Breast epithelium (tissue), 4 donors: ENCODE data around the gene PTPRG. TPM values are rescaled to one million over a fixed set of nuclear protein-coding genes. Genes with fewer than 3 reads are reported as not detected.

Experiments
- DNase-seq, 2 donors: peaks; one replicate each; pipeline ENCODE4 v3.0.0-alpha.2; 2019; ENCODE audit warnings: low spot score in 2 of 2
- H3K27ac ChIP-seq, 2 donors: fragments of 200-600 bp; sonication (generic) in 1 of 2; one replicate each; pipeline ENCODE4 v1.5.1; 2016 to 2019; ENCODE audit warnings: mild to moderate bottlenecking in 1 of 2
- H3K27me3 ChIP-seq, 2 donors: fragments of 200-600 bp; sonication (generic) in 1 of 2; one replicate each; pipeline versions ENCODE4 v1.5.1 to v1.6.0; 2017 to 2019; ENCODE audit warnings: control low read depth in 1 of 2, mild to moderate bottlenecking in 1 of 2
- H3K36me3 ChIP-seq: fragments of 200-600 bp; one replicate; pipeline ENCODE4 v1.5.1; 2019
- H3K4me1 ChIP-seq, 2 donors: fragments of 200-600 bp; sonication (generic); one replicate each; pipeline ENCODE4 v1.5.1; 2016 to 2019; ENCODE audit warnings: control low read depth in 1 of 2
- H3K4me3 ChIP-seq, 3 donors: fragments of 200-600 bp; sonication (generic); 1 replicate in 2 of 3; 2 replicates in 1 of 3; pipeline ENCODE4 v1.5.1; 2016 to 2019; ENCODE audit warnings: mild to moderate bottlenecking in 3 of 3, moderate library complexity in 2 of 3
- H3K9me3 ChIP-seq, 2 donors: fragments of 200-600 bp; sonication (generic) in 1 of 2; one replicate each; pipeline ENCODE4 v1.5.1; 2016 to 2019; ENCODE audit warnings: control low read depth in 1 of 2
- POLR2A ChIP-seq: fragments of 450-650 bp; IDR thresholded peaks from one replicate; pipeline ENCODE4 v1.6.1; 2016; ENCODE audit warnings: antibody characterized with exemption, mild to moderate bottlenecking, moderate library complexity
- POLR2AphosphoS5 ChIP-seq, 3 donors: sonication (generic); formaldehyde crosslinking; IDR thresholded peaks; one replicate each; pipeline ENCODE4 v1.6.1; 2017; ENCODE audit warnings: antibody characterized with exemption in 3 of 3
- intact Hi-C: fragments of 100-400 bp; cut with DNase I; formaldehyde crosslinking; loops from one replicate; pipeline ENCODE4 v1.15.1; 2023; ENCODE audit warnings: low total_unique reads
- total RNA-seq, 3 donors: library from RNA; depleted of rRNA; stranded (reverse); fragments of >200 nt; gene quantifications; one replicate each; pipeline ENCODE4 v1.1.0, GENCODE V29; 2016
- TF ChIP-seq, protein P1 (sequence below), 3 donors: fragments of 450-650 bp; IDR thresholded peaks; one replicate each; pipeline ENCODE4 v1.5.1; 2016 to 2017; ENCODE audit warnings: antibody characterized with exemption in 3 of 3, mild to moderate bottlenecking in 3 of 3, moderate library complexity in 3 of 3

PTPRG gene
- total RNA-seq, 3 donors from 2014 or later = 42.3 to 179 (median 61.6) TPM

DNA sequence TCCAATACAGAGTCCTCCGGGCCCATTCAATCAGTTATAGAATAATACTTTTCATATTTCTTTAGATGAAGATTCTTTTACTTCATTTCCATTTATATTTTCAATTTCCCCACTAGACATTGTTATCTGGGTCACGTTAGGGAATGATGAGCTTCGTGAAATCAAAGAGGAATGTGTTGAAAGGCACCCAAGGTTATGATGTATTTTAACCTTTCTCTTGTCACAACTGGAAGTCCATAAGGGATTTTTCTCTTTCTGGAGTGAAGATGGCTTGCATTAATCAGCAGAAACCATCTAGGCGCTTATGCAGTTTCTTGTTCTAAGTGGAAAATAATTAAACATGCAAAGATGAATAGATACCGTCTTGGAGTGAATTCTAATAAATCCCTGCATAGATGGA, 631.5 kb downstream of the PTPRG start:
- no peak overlapping the region for H3K27ac ChIP-seq
- no peaks in the 10 kb centered on the region for H3K9me3 ChIP-seq
- no peak for DNase-seq
- no peak overlapping the region for H3K4me3 ChIP-seq
- H3K36me3 ChIP-seq = no peaks in the 10 kb centered on the region
- intact Hi-C loops = no loop called here
- TF ChIP-seq, protein P1, sequence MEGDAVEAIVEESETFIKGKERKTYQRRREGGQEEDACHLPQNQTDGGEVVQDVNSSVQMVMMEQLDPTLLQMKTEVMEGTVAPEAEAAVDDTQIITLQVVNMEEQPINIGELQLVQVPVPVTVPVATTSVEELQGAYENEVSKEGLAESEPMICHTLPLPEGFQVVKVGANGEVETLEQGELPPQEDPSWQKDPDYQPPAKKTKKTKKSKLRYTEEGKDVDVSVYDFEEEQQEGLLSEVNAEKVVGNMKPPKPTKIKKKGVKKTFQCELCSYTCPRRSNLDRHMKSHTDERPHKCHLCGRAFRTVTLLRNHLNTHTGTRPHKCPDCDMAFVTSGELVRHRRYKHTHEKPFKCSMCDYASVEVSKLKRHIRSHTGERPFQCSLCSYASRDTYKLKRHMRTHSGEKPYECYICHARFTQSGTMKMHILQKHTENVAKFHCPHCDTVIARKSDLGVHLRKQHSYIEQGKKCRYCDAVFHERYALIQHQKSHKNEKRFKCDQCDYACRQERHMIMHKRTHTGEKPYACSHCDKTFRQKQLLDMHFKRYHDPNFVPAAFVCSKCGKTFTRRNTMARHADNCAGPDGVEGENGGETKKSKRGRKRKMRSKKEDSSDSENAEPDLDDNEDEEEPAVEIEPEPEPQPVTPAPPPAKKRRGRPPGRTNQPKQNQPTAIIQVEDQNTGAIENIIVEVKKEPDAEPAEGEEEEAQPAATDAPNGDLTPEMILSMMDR (IDR thresholded peaks at IDR 0.05) = no peak
- TF ChIP-seq POLR2A (no peak), POLR2AphosphoS5 (IDR thresholded peaks at IDR 0.05) (no peak)
- H3K4me1 ChIP-seq = no peaks in the 10 kb centered on the region
- no peaks in the 10 kb centered on the region for H3K27me3 ChIP-seq

DNA sequence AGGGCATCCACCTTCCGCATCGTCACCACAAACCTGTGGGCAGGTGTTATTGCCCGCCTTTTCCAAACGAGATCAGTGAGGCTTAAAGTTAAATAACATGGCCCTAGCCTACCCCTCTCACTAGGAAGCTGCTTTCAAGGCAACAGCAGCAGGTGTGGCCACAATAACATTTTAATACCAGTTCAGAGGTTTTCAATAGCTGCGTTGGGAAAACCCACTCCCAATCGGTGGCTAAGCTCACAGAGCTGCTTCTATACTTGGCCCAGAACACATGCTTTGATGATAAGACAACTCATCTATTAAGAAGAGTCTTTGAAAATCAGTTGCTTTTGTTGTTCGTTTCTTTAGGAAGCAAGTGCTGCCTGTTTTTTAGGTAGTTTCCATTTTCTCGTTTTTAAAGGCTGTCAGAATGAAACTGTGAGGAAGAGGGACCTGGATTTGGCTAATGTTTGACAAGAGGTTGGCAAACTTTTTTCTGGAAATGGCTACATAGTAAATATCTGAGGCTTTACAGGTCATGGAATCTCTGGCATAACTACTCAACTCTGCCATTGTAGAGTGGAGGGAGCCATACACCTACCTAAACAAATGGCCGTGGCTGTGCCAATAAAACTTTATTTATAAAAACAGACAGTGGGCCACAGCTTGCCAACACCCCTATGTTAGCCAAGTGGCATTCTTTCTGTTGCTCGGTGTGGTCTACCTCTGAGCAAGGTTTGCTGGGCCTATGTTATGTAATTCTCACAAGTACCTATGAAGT, 632.4 kb downstream of the PTPRG start:
- Histone ChIP-seq H3K9me3 (no peaks in the 10 kb centered on the region), H3K27ac (no peak overlapping the region), H3K36me3 (no peaks in the 10 kb centered on the region), H3K4me3 (no peak overlapping the region), H3K4me1 (no peaks in the 10 kb centered on the region), H3K27me3 (no peaks in the 10 kb centered on the region)
- TF ChIP-seq, protein P1 (IDR thresholded peaks at IDR 0.05) = no peak
- no peak for TF ChIP-seq POLR2A
- no peak for TF ChIP-seq POLR2AphosphoS5 (IDR thresholded peaks at IDR 0.05)
- DNase-seq = no peak
- intact Hi-C loops = no loop called here

DNA sequence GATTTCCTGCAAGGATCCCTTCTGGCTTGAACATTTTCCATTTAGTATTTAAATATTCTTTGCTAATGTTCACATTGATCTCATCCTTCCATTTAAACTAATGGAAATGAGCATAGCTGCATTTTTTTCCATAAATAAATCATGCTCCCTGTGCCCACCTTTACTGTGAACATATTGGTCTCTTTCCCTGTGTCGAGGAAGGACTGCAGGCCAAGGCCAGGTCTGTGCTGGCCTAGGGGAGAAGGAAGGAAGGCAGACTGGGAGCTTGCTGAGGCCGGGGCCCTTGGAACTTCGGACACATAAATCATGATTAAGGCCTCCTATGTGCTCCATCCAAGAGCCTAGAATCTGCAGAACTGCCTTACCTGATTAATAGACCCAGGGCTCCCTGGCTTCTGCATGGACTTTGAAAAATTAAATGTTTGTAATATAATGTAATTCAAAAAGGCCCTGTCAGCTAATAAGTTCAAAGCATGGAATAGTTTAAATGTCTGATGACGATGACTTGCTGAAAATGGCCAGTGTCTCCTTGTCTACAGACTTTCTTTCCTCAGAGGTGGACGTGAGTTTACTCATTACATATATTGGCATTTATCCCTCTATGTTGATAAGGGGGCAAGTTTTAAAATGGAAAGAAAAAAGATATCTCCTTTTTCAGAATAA, 636.1 kb downstream of the PTPRG start:
- H3K27me3 ChIP-seq = no peaks in the 10 kb centered on the region
- no peak overlapping the region for H3K27ac ChIP-seq
- no peaks in the 10 kb centered on the region for H3K36me3 ChIP-seq
- no peak overlapping the region for H3K4me3 ChIP-seq
- H3K4me1 ChIP-seq = no peaks in the 10 kb centered on the region
- no peak for DNase-seq
- intact Hi-C loops = no loop called here
- H3K9me3 ChIP-seq = no peaks in the 10 kb centered on the region
- TF ChIP-seq, protein P1 (IDR thresholded peaks at IDR 0.05) = no peak
- no peak for TF ChIP-seq POLR2AphosphoS5 (IDR thresholded peaks at IDR 0.05)
- TF ChIP-seq POLR2A = no peak

DNA sequence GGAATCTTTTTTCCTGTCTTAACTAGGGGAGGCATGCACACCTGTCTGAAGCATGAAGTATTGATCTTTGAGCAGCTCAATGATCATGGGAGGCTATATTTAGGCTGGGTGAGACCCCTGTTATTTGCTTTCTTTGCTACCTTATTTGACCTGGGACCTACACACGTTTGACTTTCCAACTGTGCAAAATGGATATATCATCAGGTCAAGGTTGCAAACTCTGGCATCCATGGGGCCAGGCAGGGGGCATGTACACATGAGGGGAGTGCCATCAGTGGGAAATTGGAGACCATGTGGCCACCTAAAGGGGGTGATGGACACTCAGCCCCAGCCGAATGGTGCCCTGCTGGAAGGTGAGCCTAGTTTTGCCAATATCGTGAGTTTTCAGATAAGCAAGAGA, 637.8 kb downstream of the PTPRG start:
- Histone ChIP-seq H3K4me1 (no peaks in the 10 kb centered on the region), H3K27ac (no peak overlapping the region), H3K4me3 (no peak overlapping the region), H3K27me3 (no peaks in the 10 kb centered on the region), H3K9me3 (no peaks in the 10 kb centered on the region), H3K36me3 (no peaks in the 10 kb centered on the region)
- intact Hi-C loops = no loop called here
- DNase-seq = no peak
- TF ChIP-seq, protein P1 (IDR thresholded peaks at IDR 0.05) = no peak
- TF ChIP-seq POLR2A (no peak), POLR2AphosphoS5 (IDR thresholded peaks at IDR 0.05) (no peak)

DNA sequence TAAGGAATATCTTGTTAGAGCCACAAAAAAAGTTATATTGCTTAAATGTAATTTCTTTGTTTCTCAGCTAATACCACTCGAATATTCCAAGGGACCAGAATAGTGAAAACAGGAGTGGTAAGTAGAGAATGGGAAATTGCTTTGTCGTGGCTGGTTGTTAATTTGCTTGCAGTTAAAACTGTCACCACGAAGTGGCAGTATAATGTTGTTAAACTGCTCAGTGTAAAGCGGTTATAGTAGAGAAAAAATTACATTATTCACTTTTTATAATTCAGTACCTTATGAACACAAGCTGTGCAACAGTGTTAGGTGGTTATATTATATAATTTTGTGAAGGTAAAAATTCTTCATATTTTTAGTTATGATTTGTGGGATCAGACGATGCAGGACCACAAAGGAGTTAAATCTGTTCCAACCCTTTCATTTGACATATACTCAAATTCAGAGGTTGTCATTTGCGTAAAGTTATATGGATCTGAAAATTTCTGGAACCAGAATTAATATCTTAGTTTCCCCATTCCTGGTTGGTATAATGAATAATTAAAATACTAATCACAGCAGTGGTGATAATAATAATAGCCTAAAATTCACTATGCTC, 640.2 kb downstream of the PTPRG start:
- intact Hi-C loops = no loop called here
- no peaks in the 10 kb centered on the region for H3K4me1 ChIP-seq
- H3K4me3 ChIP-seq = no peak overlapping the region
- no peaks in the 10 kb centered on the region for H3K27me3 ChIP-seq
- TF ChIP-seq POLR2A = no peak
- TF ChIP-seq, protein P1 (IDR thresholded peaks at IDR 0.05) = peak; percentile 17 to 51 (median 31)
- no peaks in the 10 kb centered on the region for H3K36me3 ChIP-seq
- DNase-seq = no peak
- no peaks in the 10 kb centered on the region for H3K9me3 ChIP-seq
- H3K27ac ChIP-seq = no peak overlapping the region
